Gastroesophageal sphincter (tissue), 4 donors: ENCODE results near the gene RAD51B. TPM values are rescaled to one million over a fixed set of nuclear protein-coding genes. Genes with fewer than 3 reads are reported as not detected.

Experiments
- ATAC-seq: fragments of 150-250 bp; one replicate; pipeline ENCODE4 v1.9.1; 2016; ENCODE audit warnings: mild to moderate bottlenecking, moderate library complexity
- H3K27ac ChIP-seq, 4 donors: fragments of 200-600 bp; sonication (generic) in 3 of 4; 1 replicate in 3 of 4; 2 replicates in 1 of 4; pipeline ENCODE4 v1.5.1; 2016 to 2019
- H3K27me3 ChIP-seq: fragments of 200-600 bp; sonication (generic); one replicate; pipeline ENCODE4 v1.5.1; 2019
- H3K36me3 ChIP-seq, 2 donors: fragments of 200-600 bp; sonication (generic); one replicate each; pipeline ENCODE4 v1.5.1; 2019; ENCODE audit warnings: control low read depth in 1 of 2
- H3K4me1 ChIP-seq, 3 donors: fragments of 200-600 bp; sonication (generic); 1 replicate in 2 of 3; 2 replicates in 1 of 3; pipeline ENCODE4 v1.5.1; 2016 to 2019; ENCODE audit warnings: control low read depth in 2 of 3
- H3K4me3 ChIP-seq, 2 donors: fragments of 200-600 bp; sonication (generic); one replicate each; pipeline ENCODE4 v1.5.1; 2019; ENCODE audit warnings: mild to moderate bottlenecking in 1 of 2, moderate library complexity in 1 of 2
- H3K9me3 ChIP-seq, 3 donors: fragments of 200-600 bp; sonication (generic); one replicate each; pipeline ENCODE4 v1.5.1; 2017 to 2019; ENCODE audit warnings: control low read depth in 2 of 3
- CTCF ChIP-seq, 4 experiments: fragments of 200-600 bp in 2 of 4; fragments of 450-650 bp in 2 of 4; sonication (generic) in 1 of 4; IDR thresholded peaks; one replicate each; pipeline ENCODE4 v1.5.1; 2017 to 2019; ENCODE audit warnings: antibody characterized with exemption in 4 of 4, mild to moderate bottlenecking in 2 of 4, moderate library complexity in 2 of 4
- EP300 ChIP-seq: sonication (generic); formaldehyde crosslinking; IDR thresholded peaks from one replicate; pipeline ENCODE4 v1.6.1; 2017; ENCODE audit warnings: antibody characterized with exemption, mild to moderate bottlenecking
- POLR2A ChIP-seq, 2 donors: fragments of 450-650 bp; IDR thresholded peaks; one replicate each; pipeline ENCODE4 v1.6.1; 2017; ENCODE audit warnings: antibody characterized with exemption in 2 of 2, mild to moderate bottlenecking in 2 of 2, moderate library complexity in 1 of 2
- POLR2AphosphoS5 ChIP-seq: sonication (generic); formaldehyde crosslinking; IDR thresholded peaks from one replicate; pipeline ENCODE4 v1.6.1; 2017; ENCODE audit warnings: antibody characterized with exemption
- WGBS, 2 donors: methylation state at CpG; one replicate each; pipeline ENCODE4 v1.1.5; 2018; ENCODE audit warnings: low coverage in 1 of 2; 5-methylcytosine and 5-hydroxymethylcytosine counted together
- total RNA-seq, 4 donors: library from RNA; depleted of rRNA; stranded (reverse); fragments of >200 nt; gene quantifications; one replicate each; pipeline ENCODE4 v1.1.0, GENCODE V29; 2016

The RAD51B gene
- total RNA-seq, 4 donors from 2014 or later, result 5.1 to 7.0 (median 6.0) TPM

GRCh38 chr14:68223631-68224030, 404.1 kb downstream of the RAD51B start:
- TF ChIP-seq POLR2AphosphoS5 (no peak), EP300 (no peak), CTCF (IDR thresholded peaks at IDR 0.05) (no peak), POLR2A (IDR thresholded peaks at IDR 0.05) (no peak)
- no peaks in the 10 kb centered on the region for H3K36me3 ChIP-seq
- no peaks in the 10 kb centered on the region for H3K4me1 ChIP-seq
- no peaks in the 10 kb centered on the region for H3K9me3 ChIP-seq
- H3K27me3 ChIP-seq, result no peaks in the 10 kb centered on the region
- H3K27ac ChIP-seq, result no peak overlapping the region
- no peak for ATAC-seq
- H3K4me3 ChIP-seq, result no peak overlapping the region

GRCh38 chr14:68225321-68225720, 405.7 kb downstream of the RAD51B start:
- Histone ChIP-seq H3K4me1 (no peaks in the 10 kb centered on the region), H3K27ac (no peak overlapping the region), H3K9me3 (no peaks in the 10 kb centered on the region), H3K36me3 (no peaks in the 10 kb centered on the region), H3K4me3 (no peak overlapping the region), H3K27me3 (no peaks in the 10 kb centered on the region)
- ATAC-seq, result no peak
- TF ChIP-seq POLR2A (IDR thresholded peaks at IDR 0.05) (no peak), EP300 (no peak), CTCF (IDR thresholded peaks at IDR 0.05) (no peak)
- 62 to 100% methylated on average over 1 to 2 of the region's 2 CpGs for WGBS, 2 donors

- no peak overlapping the region for H3K4me3 ChIP-seq
- TF ChIP-seq EP300, result no peak
- no peak for TF ChIP-seq POLR2AphosphoS5
- TF ChIP-seq CTCF (IDR thresholded peaks at IDR 0.05), result no peak
- no peak for TF ChIP-seq POLR2A (IDR thresholded peaks at IDR 0.05)
- no peaks in the 10 kb centered on the region for H3K27me3 ChIP-seq
- no peak overlapping the region for H3K27ac ChIP-seq
- no peaks in the 10 kb centered on the region for H3K36me3 ChIP-seq
- ATAC-seq, result no peak
- H3K9me3 ChIP-seq, result no peaks in the 10 kb centered on the region
- WGBS, 2 donors, result 100% methylated on average over 3 to 4 of the region's 4 CpGs
- H3K4me1 ChIP-seq, result peaks cover 2 to 6% (median 5%) of the 10 kb centered on the region in 3 donors
Measured at GRCh38 chr14:68226523-68226922, 406.9 kb downstream of the RAD51B start.

- TF ChIP-seq POLR2AphosphoS5 (no peak), POLR2A (IDR thresholded peaks at IDR 0.05) (no peak), EP300 (no peak), CTCF (IDR thresholded peaks at IDR 0.05) (no peak)
- Histone ChIP-seq H3K4me3 (no peak overlapping the region), H3K27ac (no peak overlapping the region), H3K4me1 (peaks cover 17 to 26% (median 24%) of the 10 kb centered on the region in 3 donors), H3K27me3 (no peaks in the 10 kb centered on the region), H3K9me3 (no peaks in the 10 kb centered on the region), H3K36me3 (no peaks in the 10 kb centered on the region)
- ATAC-seq, result no peak
- WGBS, 2 donors, result 98% methylated on average over 3 of the region's 3 CpGs
Measured at GRCh38 chr14:68228656-68229055, 409.1 kb downstream of the RAD51B start.

- Histone ChIP-seq H3K4me1 (peaks cover 17 to 28% (median 24%) of the 10 kb centered on the region in 3 donors), H3K9me3 (no peaks in the 10 kb centered on the region), H3K36me3 (no peaks in the 10 kb centered on the region), H3K27ac (no peak overlapping the region), H3K27me3 (no peaks in the 10 kb centered on the region), H3K4me3 (no peak overlapping the region)
- TF ChIP-seq POLR2AphosphoS5, result no peak
- TF ChIP-seq POLR2A (IDR thresholded peaks at IDR 0.05), result no peak
- TF ChIP-seq EP300, result no peak
- TF ChIP-seq CTCF (IDR thresholded peaks at IDR 0.05), result no peak
- WGBS, 2 donors, result 90 to 94% methylated on average over 2 to 3 of the region's 3 CpGs
- no peak for ATAC-seq
Measured at GRCh38 chr14:68229423-68230100, 410.0 kb downstream of the RAD51B start.
